ENCODE results near the gene SLC44A5. TPM values are rescaled to one million over a fixed set of nuclear protein-coding genes. Genes with fewer than 3 reads are reported as not detected.

SLC44A5 gene
- total RNA-seq, 1 donor from 2014 or later: 1.2 TPM

- no peak for DNase-seq (ENCODE audit: extremely low spot score in 2 of 2)
- H3K36me3 ChIP-seq: no peaks in the 10 kb centered on the region
- no peak overlapping the region for H3K4me3 ChIP-seq
- intact Hi-C loops (cut with DNase I): no loop called here
- H3K4me1 ChIP-seq: no peaks in the 10 kb centered on the region
- H3K27ac ChIP-seq: no peak overlapping the region
- TF ChIP-seq CTCF (IDR thresholded peaks at IDR 0.05) (no peak), POLR2AphosphoS5 (IDR thresholded peaks at IDR 0.05; ENCODE audit: insufficient read depth in 1 of 2, low read depth in 1 of 2) (no peak), POLR2A (IDR thresholded peaks at IDR 0.05) (no peak)
- no peaks in the 10 kb centered on the region for H3K9me3 ChIP-seq
- no peaks in the 10 kb centered on the region for H3K27me3 ChIP-seq
Observed at GRCh38 chr1:75334876-75335389, 276.0 kb downstream of the SLC44A5 start.

GRCh38 chr1:75330624-75331023 lies 280.3 kb downstream of the SLC44A5 start:
- no peak for DNase-seq (ENCODE audit: extremely low spot score in 2 of 2)
- Histone ChIP-seq H3K36me3 (no peaks in the 10 kb centered on the region), H3K4me3 (no peak overlapping the region), H3K4me1 (no peaks in the 10 kb centered on the region), H3K27ac (no peak overlapping the region), H3K9me3 (no peaks in the 10 kb centered on the region), H3K27me3 (no peaks in the 10 kb centered on the region)
- no peak for TF ChIP-seq POLR2A (IDR thresholded peaks at IDR 0.05)
- TF ChIP-seq CTCF (IDR thresholded peaks at IDR 0.05): no peak
- TF ChIP-seq POLR2AphosphoS5 (IDR thresholded peaks at IDR 0.05; ENCODE audit: insufficient read depth in 1 of 2, low read depth in 1 of 2): no peak
- intact Hi-C loops (cut with DNase I): no loop called here

GRCh38 chr1:75328691-75329090 lies 282.2 kb downstream of the SLC44A5 start:
- DNase-seq (ENCODE audit: extremely low spot score in 2 of 2): no peak
- H3K4me1 ChIP-seq: no peaks in the 10 kb centered on the region
- no peaks in the 10 kb centered on the region for H3K36me3 ChIP-seq
- H3K27me3 ChIP-seq: no peaks in the 10 kb centered on the region
- H3K9me3 ChIP-seq: no peaks in the 10 kb centered on the region
- intact Hi-C loops (cut with DNase I): no loop called here
- H3K4me3 ChIP-seq: no peak overlapping the region
- no peak for TF ChIP-seq POLR2AphosphoS5 (IDR thresholded peaks at IDR 0.05; ENCODE audit: insufficient read depth in 1 of 2, low read depth in 1 of 2)
- no peak for TF ChIP-seq POLR2A (IDR thresholded peaks at IDR 0.05)
- TF ChIP-seq CTCF (IDR thresholded peaks at IDR 0.05): no peak
- H3K27ac ChIP-seq: no peak overlapping the region

GRCh38 chr1:75327395-75327794 lies 283.5 kb downstream of the SLC44A5 start:
- H3K27me3 ChIP-seq: no peaks in the 10 kb centered on the region
- TF ChIP-seq POLR2A (IDR thresholded peaks at IDR 0.05): no peak
- no peak for TF ChIP-seq POLR2AphosphoS5 (IDR thresholded peaks at IDR 0.05; ENCODE audit: insufficient read depth in 1 of 2, low read depth in 1 of 2)
- TF ChIP-seq CTCF (IDR thresholded peaks at IDR 0.05): no peak
- H3K4me3 ChIP-seq: no peak overlapping the region
- no peaks in the 10 kb centered on the region for H3K4me1 ChIP-seq
- H3K9me3 ChIP-seq: no peaks in the 10 kb centered on the region
- no peaks in the 10 kb centered on the region for H3K36me3 ChIP-seq
- no peak for DNase-seq (ENCODE audit: extremely low spot score in 2 of 2)
- no peak overlapping the region for H3K27ac ChIP-seq
- intact Hi-C loops (cut with DNase I): no loop called here

- H3K4me1 ChIP-seq: no peaks in the 10 kb centered on the region
- H3K27ac ChIP-seq: no peak overlapping the region
- H3K4me3 ChIP-seq: no peak overlapping the region
- no peaks in the 10 kb centered on the region for H3K9me3 ChIP-seq
- no peak for DNase-seq (ENCODE audit: extremely low spot score in 2 of 2)
- H3K27me3 ChIP-seq: no peaks in the 10 kb centered on the region
- intact Hi-C loops (cut with DNase I): no loop called here
- no peak for TF ChIP-seq POLR2A (IDR thresholded peaks at IDR 0.05)
- TF ChIP-seq POLR2AphosphoS5 (IDR thresholded peaks at IDR 0.05; ENCODE audit: insufficient read depth in 1 of 2, low read depth in 1 of 2): no peak
- no peak for TF ChIP-seq CTCF (IDR thresholded peaks at IDR 0.05)
- no peaks in the 10 kb centered on the region for H3K36me3 ChIP-seq
Observed at GRCh38 chr1:75317976-75318375, 292.9 kb downstream of the SLC44A5 start.
